Panc1 (cell line): ENCODE data around the gene FCSK. TPM values are rescaled to one million over a fixed set of nuclear protein-coding genes. Genes with fewer than 3 reads are reported as not detected.
"Not testable (repeated sequence)": the region's sequence is repeated elsewhere in the genome, so short reads cannot be mapped to it uniquely, and the experiment has no call there.

Source experiments
- ATAC-seq: fragments of 200-7000 bp; cut with Tn5 transposase; 2 replicates; pipeline ENCODE4 v1.9.1; 2020; ENCODE audit warnings: mild to moderate bottlenecking, moderate library complexity
- Bru-seq: library from RNA; stranded (reverse); fragments of 400-500 nt; gene quantifications from one replicate; lab custom pipeline; 2021; lab: Mats Ljungman, UMichigan
- BruChase-seq, 2 experiments: library from RNA; stranded (reverse); fragments of 400-500 nt; gene quantifications; one replicate each; lab custom pipeline; 2021; lab: Mats Ljungman, UMichigan
- BruUV-seq: library from RNA; stranded (reverse); fragments of 400-500 nt; replicated peaks from 2 replicates; lab custom pipeline; 2021; lab: Mats Ljungman, UMichigan
- CTCF ChIA-PET: fragments of 300-600 bp; sonication (Branson Sonifier 250); formaldehyde crosslinking; loops from one replicate; lab custom pipeline; 2022; ENCODE audit warnings: antibody characterized with exemption; lab: Charles Lee
- POLR2A ChIA-PET: fragments of 300-600 bp; sonication (Branson Sonifier 250); formaldehyde crosslinking; loops from one replicate; lab custom pipeline; 2022; ENCODE audit warnings: antibody characterized with exemption; lab: Charles Lee
- DNase-seq: peaks from one replicate; pipeline ENCODE4 v3.0.0-alpha.2; 2010; ENCODE audit warnings: low read depth, low spot score
- H3K27ac ChIP-seq: 2 replicates; pipeline ENCODE4 v1.5.1; 2011; ENCODE audit warnings: mild to moderate bottlenecking, low read length, inconsistent platforms
- H3K27me3 ChIP-seq: fragments of 200-500 bp; sonication (Bioruptor generic); 2 replicates; pipeline ENCODE4 v1.6.0; 2014; ENCODE audit warnings: low read length, inconsistent platforms; ENCODE audit not compliant: control insufficient read depth, insufficient read depth
- H3K36me3 ChIP-seq: fragments of 200-500 bp; sonication (Bioruptor generic); 2 replicates; pipeline ENCODE4 v1.5.1; 2014; ENCODE audit warnings: inconsistent platforms, mild to moderate bottlenecking, low read length, moderate library complexity; ENCODE audit not compliant: control insufficient read depth, insufficient read depth
- H3K4me1 ChIP-seq: 2 replicates; pipeline ENCODE4 v1.5.1; 2011; ENCODE audit warnings: inconsistent platforms, mild to moderate bottlenecking, low read length, moderate library complexity; ENCODE audit not compliant: control insufficient read depth, insufficient read depth
- H3K4me3 ChIP-seq, 2 experiments: 2 replicates each; pipeline ENCODE4 v1.5.1; 2011 to 2012; ENCODE audit warnings: low read depth in 2 of 2, low read length in 2 of 2, mild to moderate bottlenecking in 2 of 2, inconsistent platforms in 1 of 2, moderate library complexity in 1 of 2
- H3K9me3 ChIP-seq: fragments of 200-500 bp; sonication (Bioruptor generic); 2 replicates; pipeline ENCODE4 v1.5.1; 2014; ENCODE audit warnings: low read depth, mild to moderate bottlenecking, inconsistent platforms, low read length, moderate library complexity; ENCODE audit not compliant: control insufficient read depth, insufficient read depth
- POLR2AphosphoS5 ChIP-seq: IDR thresholded peaks from 2 replicates; pipeline ENCODE4 v1.6.1; 2012; ENCODE audit warnings: mild to moderate bottlenecking, low read depth, low read length, moderate library complexity
- SIN3A ChIP-seq: IDR thresholded peaks from 2 replicates; pipeline ENCODE4 v1.6.1; 2012; ENCODE audit warnings: low read depth, mild to moderate bottlenecking, low read length, moderate library complexity, borderline replicate concordance; ENCODE audit not compliant: insufficient read depth
- TCF7L2 ChIP-seq: IDR thresholded peaks from 2 replicates; pipeline ENCODE4 v1.6.1; 2011; ENCODE audit warnings: mild to moderate bottlenecking, low read depth, low read length, inconsistent platforms
- in situ Hi-C: cut with HindIII; loops from 2 replicates; pipeline ENCODE4 v1.10.0; 2016; ENCODE audit warnings: low sequenced_read_pairs, low pct_unique_long_range_greater_than_20kb
- intact Hi-C: fragments of 100-400 bp; cut with micrococcal nuclease; formaldehyde crosslinking; loops from one replicate; pipeline ENCODE4 v1.10.0; 2022; ENCODE audit not compliant: unreplicated experiment
- long read RNA-seq: library from polyadenylated mRNA; unstranded; transcript quantifications from one replicate; pipeline ENCODE4 v2.0.0, GENCODE V29; 2021; ENCODE audit not compliant: unreplicated experiment
- polyA plus RNA-seq: library from polyadenylated mRNA; unstranded; fragments of >200 nt; gene quantifications from one replicate; pipeline ENCODE4 v1.2.1, GENCODE V29; 2012; ENCODE audit warnings: missing spikeins; ENCODE audit not compliant: insufficient read length
- total RNA-seq: library from RNA; stranded (reverse); gene quantifications from one replicate; pipeline ENCODE4 v1.2.1, GENCODE V29; 2021; ENCODE audit not compliant: unreplicated experiment
- TF ChIP-seq, protein P1 (sequence below), 2 experiments: IDR thresholded peaks; 2 replicates each; pipeline ENCODE4 v1.6.1; 2011 to 2012; ENCODE audit warnings: low read depth in 2 of 2, control low read depth in 1 of 2, low read length in 1 of 2, mild to moderate bottlenecking in 1 of 2, moderate library complexity in 1 of 2; ENCODE audit not compliant: insufficient read depth in 1 of 2
- TF ChIP-seq, protein P2 (sequence below): fragments of 450-650 bp; IDR thresholded peaks from 2 replicates; pipeline ENCODE4 v1.5.1; 2017; ENCODE audit warnings: mild to moderate bottlenecking

Gene FCSK
- total RNA-seq (16.9 TPM), Bru-seq, nascent RNA (percentile 47 among the genes with signal in this experiment), BruChase-seq, experiment 1, labeled RNA remaining after a 2-hour chase (percentile 54 among the genes with signal in this experiment), BruChase-seq, experiment 2, labeled RNA remaining after a 6-hour chase (percentile 53 among the genes with signal in this experiment)
- polyA plus RNA-seq, result 17.4 TPM
- long read RNA-seq, full-length matches to known transcripts, result 3 of 36 reads
- long read RNA-seq, partial matches to known transcripts, result 12 of 36 reads
- long read RNA-seq, other reads (novel, unspliced or antisense), result 21 of 36 reads

DNA sequence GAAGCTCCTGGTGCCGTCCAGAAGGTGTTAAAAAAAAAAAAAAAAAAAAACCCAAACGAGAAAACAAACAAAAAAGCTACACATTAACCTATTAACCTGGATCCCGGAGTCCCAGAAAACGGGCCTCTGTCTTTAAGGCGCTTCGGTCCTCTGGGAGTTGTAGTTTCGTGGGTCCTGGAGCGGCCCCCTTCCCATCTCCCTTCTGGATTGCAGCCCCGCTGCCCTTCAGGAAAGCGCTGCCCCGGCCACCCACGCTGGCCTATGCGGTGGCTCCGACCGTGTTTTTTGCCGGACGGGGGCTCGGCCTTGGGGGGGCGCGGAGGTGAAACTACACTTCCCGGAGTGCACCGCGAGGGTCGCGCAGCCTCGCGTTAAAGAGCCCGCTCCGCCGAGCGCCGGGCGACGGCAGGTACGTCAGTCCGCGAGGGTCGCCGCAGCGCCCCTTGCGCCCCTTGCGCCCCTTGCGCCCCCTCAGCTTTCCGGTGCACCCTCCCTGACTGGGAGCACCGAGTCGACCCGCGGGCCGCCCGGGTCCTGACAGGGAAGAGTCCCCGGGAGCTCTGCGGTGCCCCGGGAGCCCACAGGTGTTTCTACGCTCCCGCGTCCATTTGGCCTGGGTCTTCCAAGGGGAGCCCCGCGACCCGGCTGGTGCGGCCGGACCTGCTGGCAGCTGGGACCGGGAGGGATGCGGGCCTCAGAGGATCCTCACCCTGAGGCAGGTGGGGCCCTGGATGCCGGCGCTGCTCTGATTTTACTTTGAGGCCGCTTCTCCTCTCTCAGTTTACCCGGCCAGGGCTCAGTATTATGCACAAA, at the start of gene FCSK:
Gene FCSK, plus strand, starts transcription at position 374 of the 813 bp plus-strand sequence. CDS start 8,596 bp downstream, outside the sequence.
- peaks cover 5% of the 10 kb centered on the region for H3K4me1 ChIP-seq
- no peaks in the 10 kb centered on the region for H3K9me3 ChIP-seq
- intact Hi-C loops (loop anchor here (10.0 kb wide), 1 partner anchor 60 kb away; no protein-coding TSS in a partner anchor), in situ Hi-C loops (no loop called here)
- peaks cover 4% of the 10 kb centered on the region; the same call in 1 of the 2 replicates for H3K36me3 ChIP-seq
- no peak for DNase-seq
- H3K27me3 ChIP-seq, result no peaks in the 10 kb centered on the region
- ChIA-PET POLR2A (interaction anchor here (0.5 to 0.7 kb wide), 5 partner anchors 13 to 1376 kb away, joined by 4 to 11 read pairs (median 7); partner anchors contain the start of gene AARS1), CTCF (no interaction called here)
- H3K27ac ChIP-seq, result peak within 1 kb of the TSS; percentile 96
- BruUV-seq, result no TSS peak
- ATAC-seq, result peak; percentile 96
- no peak for TF ChIP-seq SIN3A
- TF ChIP-seq POLR2AphosphoS5, result no peak
- no peak for TF ChIP-seq TCF7L2
- TF ChIP-seq, protein P1, sequence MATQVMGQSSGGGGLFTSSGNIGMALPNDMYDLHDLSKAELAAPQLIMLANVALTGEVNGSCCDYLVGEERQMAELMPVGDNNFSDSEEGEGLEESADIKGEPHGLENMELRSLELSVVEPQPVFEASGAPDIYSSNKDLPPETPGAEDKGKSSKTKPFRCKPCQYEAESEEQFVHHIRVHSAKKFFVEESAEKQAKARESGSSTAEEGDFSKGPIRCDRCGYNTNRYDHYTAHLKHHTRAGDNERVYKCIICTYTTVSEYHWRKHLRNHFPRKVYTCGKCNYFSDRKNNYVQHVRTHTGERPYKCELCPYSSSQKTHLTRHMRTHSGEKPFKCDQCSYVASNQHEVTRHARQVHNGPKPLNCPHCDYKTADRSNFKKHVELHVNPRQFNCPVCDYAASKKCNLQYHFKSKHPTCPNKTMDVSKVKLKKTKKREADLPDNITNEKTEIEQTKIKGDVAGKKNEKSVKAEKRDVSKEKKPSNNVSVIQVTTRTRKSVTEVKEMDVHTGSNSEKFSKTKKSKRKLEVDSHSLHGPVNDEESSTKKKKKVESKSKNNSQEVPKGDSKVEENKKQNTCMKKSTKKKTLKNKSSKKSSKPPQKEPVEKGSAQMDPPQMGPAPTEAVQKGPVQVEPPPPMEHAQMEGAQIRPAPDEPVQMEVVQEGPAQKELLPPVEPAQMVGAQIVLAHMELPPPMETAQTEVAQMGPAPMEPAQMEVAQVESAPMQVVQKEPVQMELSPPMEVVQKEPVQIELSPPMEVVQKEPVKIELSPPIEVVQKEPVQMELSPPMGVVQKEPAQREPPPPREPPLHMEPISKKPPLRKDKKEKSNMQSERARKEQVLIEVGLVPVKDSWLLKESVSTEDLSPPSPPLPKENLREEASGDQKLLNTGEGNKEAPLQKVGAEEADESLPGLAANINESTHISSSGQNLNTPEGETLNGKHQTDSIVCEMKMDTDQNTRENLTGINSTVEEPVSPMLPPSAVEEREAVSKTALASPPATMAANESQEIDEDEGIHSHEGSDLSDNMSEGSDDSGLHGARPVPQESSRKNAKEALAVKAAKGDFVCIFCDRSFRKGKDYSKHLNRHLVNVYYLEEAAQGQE (IDR thresholded peaks at IDR 0.05; ENCODE audit: insufficient read depth in 1 of 2, low read depth in 2 of 2, low read length in 1 of 2), result no peak
- TF ChIP-seq, protein P2, sequence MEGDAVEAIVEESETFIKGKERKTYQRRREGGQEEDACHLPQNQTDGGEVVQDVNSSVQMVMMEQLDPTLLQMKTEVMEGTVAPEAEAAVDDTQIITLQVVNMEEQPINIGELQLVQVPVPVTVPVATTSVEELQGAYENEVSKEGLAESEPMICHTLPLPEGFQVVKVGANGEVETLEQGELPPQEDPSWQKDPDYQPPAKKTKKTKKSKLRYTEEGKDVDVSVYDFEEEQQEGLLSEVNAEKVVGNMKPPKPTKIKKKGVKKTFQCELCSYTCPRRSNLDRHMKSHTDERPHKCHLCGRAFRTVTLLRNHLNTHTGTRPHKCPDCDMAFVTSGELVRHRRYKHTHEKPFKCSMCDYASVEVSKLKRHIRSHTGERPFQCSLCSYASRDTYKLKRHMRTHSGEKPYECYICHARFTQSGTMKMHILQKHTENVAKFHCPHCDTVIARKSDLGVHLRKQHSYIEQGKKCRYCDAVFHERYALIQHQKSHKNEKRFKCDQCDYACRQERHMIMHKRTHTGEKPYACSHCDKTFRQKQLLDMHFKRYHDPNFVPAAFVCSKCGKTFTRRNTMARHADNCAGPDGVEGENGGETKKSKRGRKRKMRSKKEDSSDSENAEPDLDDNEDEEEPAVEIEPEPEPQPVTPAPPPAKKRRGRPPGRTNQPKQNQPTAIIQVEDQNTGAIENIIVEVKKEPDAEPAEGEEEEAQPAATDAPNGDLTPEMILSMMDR, result no peak
- H3K4me3 ChIP-seq, result peak within 1 kb of the TSS; percentile 78 to 84

DNA sequence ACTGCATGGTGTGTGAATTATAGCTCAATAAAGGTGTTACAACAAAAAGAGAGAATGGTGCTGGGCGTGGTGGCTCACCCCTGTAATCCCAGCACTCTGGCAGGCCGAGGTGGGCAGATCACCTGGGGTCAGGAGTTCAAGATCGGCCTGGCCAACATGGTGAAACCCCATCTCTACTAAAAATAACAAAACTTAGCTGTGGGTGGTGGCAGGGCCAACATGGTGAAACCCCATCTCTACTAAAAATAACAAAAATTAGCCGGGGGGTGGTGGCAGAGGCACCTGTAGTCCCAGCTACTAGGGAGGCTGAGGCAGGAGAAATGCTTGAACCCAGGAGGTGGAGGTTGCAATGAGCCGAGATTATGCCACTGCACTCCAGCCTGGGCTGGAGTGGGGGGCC, 48.3 kb upstream of the FCSK start:
- H3K27me3 ChIP-seq, H3K4me3 ChIP-seq, DNase-seq, in situ Hi-C loops, H3K36me3 ChIP-seq, intact Hi-C loops, H3K27ac ChIP-seq, ATAC-seq, BruUV-seq, H3K9me3 ChIP-seq, H3K4me1 ChIP-seq: not testable (repeated sequence)
- POLR2A ChIA-PET, result interaction anchor here (0.6 kb wide), 1 partner anchor 90 kb away, joined by 10 read pairs; no protein-coding TSS in a partner anchor
- CTCF ChIA-PET, result interaction anchor here (0.6 kb wide), 1 partner anchor 80 kb away, joined by 3 read pairs; no protein-coding TSS in a partner anchor
